Upper lobe of right lung (tissue), 1 donor: Measurements from ENCODE around the gene SNCB. TPM values are rescaled to one million over a fixed set of nuclear protein-coding genes. Genes with fewer than 3 reads are reported as not detected.

Experiments
- ATAC-seq: fragments of 200-7000 bp; cut with Tn5 transposase; one replicate; pipeline ENCODE4 v1.9.1; 2020; ENCODE audit warnings: mild to moderate bottlenecking, moderate library complexity
- DNase-seq: peaks from one replicate; pipeline ENCODE4 v3.0.0-alpha.2; 2020
- H3K27ac ChIP-seq: fragments of 200-600 bp; one replicate; pipeline ENCODE4 v1.8.0; 2022
- H3K27me3 ChIP-seq: fragments of 200-600 bp; one replicate; pipeline ENCODE4 v1.8.0; 2022; ENCODE audit warnings: mild to moderate bottlenecking
- H3K36me3 ChIP-seq: fragments of 200-600 bp; one replicate; pipeline ENCODE4 v1.8.0; 2022
- H3K4me1 ChIP-seq: fragments of 200-600 bp; one replicate; pipeline ENCODE4 v1.8.0; 2022
- H3K4me3 ChIP-seq: fragments of 200-600 bp; one replicate; pipeline ENCODE4 v1.8.0; 2022; ENCODE audit warnings: mild to moderate bottlenecking
- H3K9me3 ChIP-seq: fragments of 200-600 bp; one replicate; pipeline ENCODE4 v1.8.0; 2022
- intact Hi-C: fragments of 100-400 bp; cut with DNase I; formaldehyde crosslinking; loops from one replicate; pipeline ENCODE4 v1.11.0; 2022
- total RNA-seq: library from RNA; stranded (reverse); fragmentation: NEBNext Ultra II Directional; extraction: Animal tissue kit (Norgen Biotek cat#: 25700); gene quantifications from one replicate; pipeline ENCODE4 v1.2.1, GENCODE V29; 2021
- TF ChIP-seq, protein P1 (sequence below): fragments of 200-600 bp; IDR thresholded peaks from one replicate; pipeline ENCODE4 v1.8.0; 2022; ENCODE audit warnings: antibody characterized with exemption
- donor health status: DM: no; HTN: yes; CAD: no; lungs with severe emphysema.

Gene SNCB
- total RNA-seq, 1 donor from 2014 or later: not detected

DNA sequence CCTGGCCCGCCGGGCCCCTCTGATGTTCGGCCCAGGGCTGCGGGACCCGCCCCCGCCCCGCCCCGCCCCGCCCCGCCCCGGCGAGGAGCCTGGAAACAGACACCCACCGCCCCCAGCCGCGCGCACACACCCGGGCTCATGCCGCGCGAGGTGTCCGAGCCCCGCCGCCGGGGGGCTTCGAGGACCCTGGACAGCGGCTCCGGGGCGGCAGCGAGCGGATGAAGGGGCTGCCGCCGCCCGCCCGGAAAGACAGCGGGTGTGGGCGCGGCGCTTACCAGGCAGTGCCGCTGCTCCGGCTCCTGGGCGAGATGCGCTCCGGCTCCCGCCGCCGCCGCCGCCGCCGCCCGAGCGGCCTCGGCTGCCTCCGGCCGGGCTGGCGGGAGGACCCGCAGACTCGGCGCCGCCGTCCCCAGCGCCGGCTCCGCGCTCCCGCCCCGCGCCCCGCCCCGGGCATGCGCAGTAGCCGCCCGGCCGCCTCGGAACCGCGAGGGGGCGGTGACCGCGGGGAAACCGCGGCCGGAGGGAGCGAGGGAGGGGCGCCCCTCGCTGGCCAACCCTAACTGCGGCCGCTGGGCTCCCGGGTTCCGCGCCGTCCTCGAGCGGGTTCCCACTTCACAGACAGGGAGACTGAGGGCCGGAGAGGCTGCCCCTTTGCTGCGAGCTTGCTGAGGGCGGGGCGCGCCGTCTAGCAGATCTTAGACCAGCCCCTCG, 20.5 kb downstream of the SNCB start, which contains the start of gene GPRIN1:
Gene GPRIN1, minus strand, starts transcription at position 433 of the 711 bp plus-strand sequence. CDS start 10,322 bp downstream, outside the sequence.
- Histone ChIP-seq H3K27me3 (peaks cover under 1% of the 10 kb centered on the region), H3K4me1 (peaks cover 7% of the 10 kb centered on the region), H3K36me3 (no peaks in the 10 kb centered on the region), H3K27ac (no peak within 1 kb of the TSS), H3K9me3 (no peaks in the 10 kb centered on the region), H3K4me3 (peak within 1 kb of the TSS; percentile 69)
- ATAC-seq (peak; percentile 86), DNase-seq (peak; percentile 75)
- TF ChIP-seq, protein P1, sequence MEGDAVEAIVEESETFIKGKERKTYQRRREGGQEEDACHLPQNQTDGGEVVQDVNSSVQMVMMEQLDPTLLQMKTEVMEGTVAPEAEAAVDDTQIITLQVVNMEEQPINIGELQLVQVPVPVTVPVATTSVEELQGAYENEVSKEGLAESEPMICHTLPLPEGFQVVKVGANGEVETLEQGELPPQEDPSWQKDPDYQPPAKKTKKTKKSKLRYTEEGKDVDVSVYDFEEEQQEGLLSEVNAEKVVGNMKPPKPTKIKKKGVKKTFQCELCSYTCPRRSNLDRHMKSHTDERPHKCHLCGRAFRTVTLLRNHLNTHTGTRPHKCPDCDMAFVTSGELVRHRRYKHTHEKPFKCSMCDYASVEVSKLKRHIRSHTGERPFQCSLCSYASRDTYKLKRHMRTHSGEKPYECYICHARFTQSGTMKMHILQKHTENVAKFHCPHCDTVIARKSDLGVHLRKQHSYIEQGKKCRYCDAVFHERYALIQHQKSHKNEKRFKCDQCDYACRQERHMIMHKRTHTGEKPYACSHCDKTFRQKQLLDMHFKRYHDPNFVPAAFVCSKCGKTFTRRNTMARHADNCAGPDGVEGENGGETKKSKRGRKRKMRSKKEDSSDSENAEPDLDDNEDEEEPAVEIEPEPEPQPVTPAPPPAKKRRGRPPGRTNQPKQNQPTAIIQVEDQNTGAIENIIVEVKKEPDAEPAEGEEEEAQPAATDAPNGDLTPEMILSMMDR: peak; percentile 26
- intact Hi-C loops: no loop called here

GRCh38 chr5:176608937-176609723, 21.2 kb downstream of the SNCB start:
- Histone ChIP-seq H3K36me3 (no peaks in the 10 kb centered on the region), H3K4me1 (peaks cover 7% of the 10 kb centered on the region), H3K9me3 (no peaks in the 10 kb centered on the region), H3K4me3 (peak overlapping the region; percentile 69), H3K27me3 (no peaks in the 10 kb centered on the region), H3K27ac (no peak overlapping the region)
- DNase-seq (no peak), ATAC-seq (no peak)
- intact Hi-C loops: no loop called here
- TF ChIP-seq, protein P1: no peak

DNA sequence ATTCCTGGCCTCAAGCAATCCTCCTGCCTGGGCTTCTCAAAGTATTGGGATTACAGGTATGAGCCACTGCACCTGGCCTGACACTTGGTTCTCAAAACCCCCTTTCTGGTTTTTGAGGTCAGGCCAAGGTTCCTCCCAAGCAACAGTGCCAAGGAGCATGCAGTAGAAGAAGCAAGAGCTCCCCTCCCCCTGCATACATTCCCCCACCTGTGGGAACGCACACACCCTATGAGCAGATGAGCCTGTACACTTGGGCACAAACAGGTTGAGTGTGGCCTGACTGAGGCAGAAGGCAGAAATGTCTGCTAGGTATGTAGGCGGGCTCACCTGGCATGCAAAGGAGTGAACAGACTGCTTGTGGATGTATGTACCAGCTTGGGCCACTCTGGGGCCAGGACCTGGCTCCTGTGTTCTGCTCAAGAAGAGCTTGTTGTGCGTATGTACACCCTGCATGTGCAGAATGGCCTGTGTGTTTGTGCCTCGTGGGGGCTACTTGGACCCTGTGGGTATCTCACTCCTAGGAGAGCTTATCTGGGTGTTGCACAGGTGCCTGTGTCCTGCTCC, 22.1 kb downstream of the SNCB start:
- intact Hi-C loops: no loop called here
- Histone ChIP-seq H3K36me3 (no peaks in the 10 kb centered on the region), H3K27me3 (no peaks in the 10 kb centered on the region), H3K4me1 (peaks cover 7% of the 10 kb centered on the region), H3K27ac (no peak overlapping the region), H3K4me3 (no peak overlapping the region), H3K9me3 (no peaks in the 10 kb centered on the region)
- DNase-seq: no peak
- no peak for ATAC-seq
- TF ChIP-seq, protein P1: no peak

DNA sequence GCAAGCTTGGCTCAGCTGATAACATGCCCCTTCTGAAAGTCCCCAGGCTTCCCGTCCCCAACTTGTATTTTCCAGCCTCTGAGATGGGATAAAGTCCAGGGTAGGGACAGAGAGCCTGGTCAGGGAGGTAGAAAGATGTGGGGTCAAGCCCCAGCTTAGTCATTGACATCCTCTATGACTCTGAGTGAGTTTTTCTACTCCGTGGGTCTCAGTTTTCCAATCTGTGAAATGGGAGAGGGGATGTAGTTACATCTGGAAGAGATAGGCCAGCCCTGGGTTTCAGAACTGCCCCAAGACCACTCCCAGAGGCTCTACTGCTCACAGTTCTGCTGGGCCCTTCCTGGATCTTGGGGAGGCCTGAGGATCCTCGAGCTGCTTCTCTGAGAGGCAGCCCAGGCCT, 23.5 kb downstream of the SNCB start:
- no peak overlapping the region for H3K27ac ChIP-seq
- no peaks in the 10 kb centered on the region for H3K27me3 ChIP-seq
- intact Hi-C loops: no loop called here
- ATAC-seq (no peak), DNase-seq (no peak)
- no peak overlapping the region for H3K4me3 ChIP-seq
- peaks cover 7% of the 10 kb centered on the region for H3K4me1 ChIP-seq
- H3K9me3 ChIP-seq: no peaks in the 10 kb centered on the region
- TF ChIP-seq, protein P1: no peak
- no peaks in the 10 kb centered on the region for H3K36me3 ChIP-seq

- intact Hi-C loops: no loop called here
- no peak for ATAC-seq
- Histone ChIP-seq H3K36me3 (no peaks in the 10 kb centered on the region), H3K27me3 (no peaks in the 10 kb centered on the region), H3K4me1 (peaks cover 7% of the 10 kb centered on the region), H3K27ac (no peak overlapping the region), H3K9me3 (no peaks in the 10 kb centered on the region), H3K4me3 (no peak overlapping the region)
- TF ChIP-seq, protein P1: no peak
- DNase-seq: no peak
These were observed 24.3 kb downstream of the SNCB start for GRCh38 chr5:176606032-176606431.
